ENCODE measurements around the gene GYPA.
"Not testable (repeated sequence)": the region's sequence is repeated elsewhere in the genome, so short reads cannot be mapped to it uniquely, and the experiment has no call there.

The GYPA gene

DNA sequence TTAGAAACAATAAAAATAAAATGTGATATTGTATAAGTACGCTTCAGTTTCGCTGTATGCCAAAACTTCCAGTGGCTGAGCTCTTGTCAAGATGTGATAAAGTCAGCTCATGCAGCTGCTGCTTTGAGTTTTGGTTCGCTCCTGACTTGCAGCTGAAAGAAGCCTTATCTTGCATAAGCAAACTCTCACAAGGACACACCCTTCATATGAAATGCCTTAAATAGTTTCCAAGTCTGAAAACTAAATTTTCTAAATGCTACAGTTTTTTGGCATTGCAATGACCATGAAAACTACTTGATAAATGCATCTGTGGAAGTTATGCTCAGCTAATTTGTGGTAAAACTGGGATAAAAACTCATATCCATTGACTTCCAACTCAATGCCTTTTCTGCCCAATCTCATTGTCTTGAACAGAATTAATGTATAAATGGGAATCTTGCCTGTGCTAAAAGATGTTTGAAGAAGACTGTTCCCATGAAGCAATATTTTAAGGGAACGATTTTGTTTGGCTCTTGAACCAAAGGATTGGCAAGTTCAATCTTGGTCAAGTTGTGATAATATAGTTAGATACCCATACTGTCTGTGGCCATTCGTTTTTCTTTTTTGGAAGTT is 11.7 kb downstream of the GYPA start:
- DNase-seq, result not testable (repeated sequence)

DNA sequence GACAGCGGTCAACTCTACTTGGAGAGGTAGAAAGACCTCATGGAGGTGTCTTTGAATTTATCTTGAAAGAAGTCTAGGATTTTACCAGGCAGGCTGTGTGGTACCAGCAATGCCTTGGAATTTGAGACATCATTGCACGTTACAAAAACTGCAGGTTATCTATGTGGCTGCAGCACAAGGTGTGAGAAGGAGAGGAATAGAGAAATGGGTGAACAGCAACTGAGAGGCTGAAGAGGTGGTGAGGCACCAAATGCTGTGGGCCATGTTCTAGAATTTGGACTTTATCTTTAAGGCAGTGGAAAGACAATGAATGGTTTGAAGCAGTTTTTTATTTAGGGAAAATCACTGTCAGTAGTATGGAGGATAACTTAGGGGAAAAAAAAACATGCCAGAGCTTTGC is 15.4 kb downstream of the GYPA start:
- DNase-seq, result not testable (repeated sequence)

DNA sequence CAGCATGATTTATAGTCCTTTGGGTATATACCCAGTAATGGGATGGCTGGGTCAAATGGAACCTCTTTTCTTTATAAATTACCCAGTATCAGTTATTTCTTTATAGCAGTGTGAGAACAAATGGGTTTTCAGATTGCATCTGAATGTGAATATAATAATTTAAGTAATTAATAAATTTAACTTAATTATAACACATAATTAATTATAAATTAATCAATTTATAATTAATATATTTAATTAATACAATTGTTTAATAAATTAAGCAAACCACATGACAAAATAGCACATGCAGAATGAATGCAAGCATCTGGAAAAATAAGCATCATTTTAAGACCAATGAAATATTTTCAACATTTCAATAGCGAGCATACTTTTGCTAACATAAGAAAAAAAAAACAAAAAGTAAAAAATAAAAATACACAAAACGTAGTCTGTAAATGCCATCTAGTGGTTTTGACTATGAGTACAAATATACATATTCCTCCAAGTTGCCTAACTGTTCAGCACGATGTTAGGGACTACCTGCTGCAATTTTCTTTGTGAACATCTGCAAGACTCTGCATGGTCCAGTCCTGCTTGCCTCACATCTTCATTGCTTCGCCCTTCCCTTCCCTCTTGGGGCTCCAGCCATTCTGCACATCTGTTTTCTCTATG is 16.4 kb downstream of the GYPA start:
- DNase-seq, result not testable (repeated sequence)

DNA sequence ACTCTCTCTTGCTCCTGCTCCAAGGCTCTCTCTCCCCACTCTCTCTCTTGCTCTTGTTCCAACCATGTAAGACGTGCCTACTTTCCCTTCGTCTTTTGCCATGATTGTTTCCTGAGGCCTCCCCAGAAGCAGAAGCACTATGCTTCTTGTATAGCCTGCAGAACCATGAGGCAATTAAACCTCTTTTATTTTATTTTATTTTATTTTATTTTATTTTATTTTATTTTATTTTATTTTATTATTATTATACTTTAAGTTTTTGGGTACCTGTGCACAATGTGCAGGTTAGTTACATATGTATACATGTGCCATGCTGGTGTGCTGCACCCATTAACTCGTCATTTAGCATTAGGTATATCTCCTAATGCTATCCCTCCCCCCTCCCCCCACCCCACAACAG is 17.2 kb downstream of the GYPA start:
- not testable (repeated sequence) for DNase-seq

DNA sequence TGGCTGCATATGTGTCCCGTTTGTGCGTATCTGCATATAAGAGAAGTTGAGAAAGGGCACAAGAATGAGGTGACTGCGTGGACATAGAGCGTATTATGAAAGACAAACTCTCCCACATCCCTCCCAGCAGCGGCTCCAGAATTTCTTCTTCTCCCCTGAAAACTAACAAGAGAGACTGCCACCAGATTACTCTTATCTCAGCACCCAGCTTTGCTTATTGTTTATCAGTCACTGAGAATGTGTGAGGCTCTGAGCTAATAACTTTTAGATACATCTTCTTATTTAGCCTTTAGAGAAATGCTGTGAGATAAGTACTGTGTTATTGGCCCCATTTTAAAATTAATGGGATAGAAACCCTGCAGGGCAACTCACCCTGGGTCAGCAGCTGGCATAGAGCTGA is 20.8 kb downstream of the GYPA start:
- not testable (repeated sequence) for DNase-seq

DNA sequence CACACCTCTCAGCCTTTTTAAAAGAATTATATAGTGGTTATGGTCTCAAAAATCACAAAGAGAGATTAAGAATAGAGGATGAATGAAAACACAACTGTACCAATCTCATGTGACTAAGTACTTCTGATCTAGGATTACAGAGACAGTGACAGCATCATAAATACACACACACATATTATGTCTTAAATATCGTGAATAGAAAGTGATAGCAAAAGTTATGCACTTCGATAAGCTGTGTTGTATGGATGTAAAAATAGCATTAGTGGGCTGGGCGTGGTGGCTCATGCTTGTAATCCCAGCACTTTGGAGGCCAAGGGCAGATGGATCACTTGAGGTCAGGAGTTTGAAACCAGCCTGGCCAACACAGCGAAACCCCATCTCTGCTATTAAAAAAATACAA is 25.0 kb downstream of the GYPA start:
- no peak for DNase-seq

DNA sequence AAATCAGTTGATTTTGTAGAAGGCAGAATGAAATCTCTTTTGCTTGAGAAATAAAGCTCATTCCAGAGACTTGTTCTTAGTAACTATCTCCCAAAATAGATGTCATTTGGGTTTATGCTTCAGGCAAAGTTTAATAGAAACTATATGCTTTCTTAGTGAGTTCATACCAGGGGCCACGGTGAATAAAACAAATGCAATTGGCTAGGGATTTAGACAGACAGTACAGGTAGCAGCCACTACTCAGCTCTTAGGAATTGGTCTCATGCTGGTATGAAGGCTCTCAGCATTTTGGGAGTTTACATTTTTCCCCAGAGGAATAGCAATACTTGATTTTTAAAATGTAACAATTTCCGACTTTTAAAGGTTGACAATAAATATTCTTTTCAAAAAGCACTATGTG is 27.0 kb downstream of the GYPA start:
- no peak for DNase-seq

DNA sequence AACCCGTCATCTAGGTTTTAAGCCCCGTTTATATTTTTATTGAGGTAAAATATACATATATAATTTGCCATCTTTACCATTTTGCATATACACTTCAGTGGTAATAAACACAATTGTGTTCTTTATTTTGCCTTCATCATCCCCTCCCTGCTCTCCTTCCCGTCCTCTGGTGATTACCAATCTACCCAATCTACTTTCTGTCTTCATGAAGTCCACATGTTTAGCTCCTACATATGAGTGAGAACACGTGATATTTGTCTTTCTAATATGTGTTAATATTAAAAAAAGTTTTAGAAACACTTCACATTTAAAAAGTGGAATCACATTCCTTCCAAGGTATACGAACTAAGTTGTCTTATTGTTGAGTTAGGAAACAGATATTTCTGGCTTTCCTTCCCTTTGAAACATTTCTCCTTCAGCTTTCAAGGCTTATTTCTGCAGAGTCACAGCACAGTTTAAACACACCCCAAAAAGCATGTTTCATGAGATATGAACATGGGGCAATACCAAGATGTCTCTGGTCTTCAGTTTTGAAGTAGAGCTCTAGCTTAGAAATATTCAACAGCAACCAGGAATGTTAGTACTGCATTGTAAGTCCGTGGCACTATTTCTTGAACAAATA is 35.9 kb downstream of the GYPA start:
- no peak for DNase-seq

DNA sequence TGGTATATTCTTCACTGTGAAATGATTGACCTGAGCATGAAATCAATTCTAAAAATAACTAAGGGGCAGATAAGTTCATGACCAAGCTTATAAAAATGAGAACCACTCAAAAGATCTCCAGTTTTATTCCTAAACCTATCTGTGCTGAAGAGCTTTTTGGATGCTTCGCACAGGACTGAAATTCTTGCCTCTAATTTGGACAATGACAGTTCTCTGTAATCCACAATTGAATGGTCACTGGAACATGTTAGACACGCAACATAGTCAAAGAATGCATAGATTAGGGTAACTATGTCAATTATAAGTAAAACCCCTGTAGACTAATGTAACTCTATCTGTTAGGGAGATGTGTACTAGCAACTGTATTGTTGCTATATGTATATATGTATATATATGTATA is 42.7 kb downstream of the GYPA start:
- DNase-seq, result not testable (repeated sequence)

DNA sequence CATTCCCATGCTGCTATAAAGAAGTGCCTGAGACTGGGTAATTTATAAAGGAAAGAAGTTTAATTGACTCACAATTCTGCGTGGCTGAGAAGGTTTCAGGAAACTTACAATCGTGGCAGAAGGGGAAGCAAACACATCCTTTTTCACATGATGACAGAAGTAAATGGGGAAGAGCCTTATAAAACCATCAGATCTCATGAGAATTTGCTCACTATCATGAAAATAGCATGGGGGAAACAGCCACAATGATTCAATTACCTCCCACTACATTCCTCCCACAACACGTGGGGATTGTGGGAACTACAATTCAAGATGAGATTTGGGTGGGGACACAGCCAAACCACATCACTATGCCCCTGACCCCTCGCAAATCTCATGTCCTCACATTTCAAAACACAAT is 46.5 kb downstream of the GYPA start:
- not testable (repeated sequence) for DNase-seq

DNA sequence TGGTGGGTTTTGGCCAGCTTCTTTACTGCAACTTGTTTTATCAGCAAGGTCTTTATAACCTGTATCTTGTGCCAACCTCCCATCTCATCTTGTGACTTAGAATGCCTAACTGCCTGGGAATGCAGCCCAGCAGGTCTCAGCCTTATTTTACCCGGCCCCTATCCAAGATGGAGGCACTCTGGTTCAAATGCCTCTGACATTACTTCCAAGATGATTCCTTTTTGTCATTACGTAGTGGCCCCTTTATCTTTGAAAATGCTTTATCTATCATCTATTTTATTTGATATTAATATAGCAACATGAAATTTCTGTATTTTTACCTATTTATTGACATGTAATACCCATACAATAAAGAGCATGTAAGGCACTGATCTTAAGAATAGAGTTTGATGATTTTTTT is 49.3 kb downstream of the GYPA start:
- not testable (repeated sequence) for DNase-seq

DNA sequence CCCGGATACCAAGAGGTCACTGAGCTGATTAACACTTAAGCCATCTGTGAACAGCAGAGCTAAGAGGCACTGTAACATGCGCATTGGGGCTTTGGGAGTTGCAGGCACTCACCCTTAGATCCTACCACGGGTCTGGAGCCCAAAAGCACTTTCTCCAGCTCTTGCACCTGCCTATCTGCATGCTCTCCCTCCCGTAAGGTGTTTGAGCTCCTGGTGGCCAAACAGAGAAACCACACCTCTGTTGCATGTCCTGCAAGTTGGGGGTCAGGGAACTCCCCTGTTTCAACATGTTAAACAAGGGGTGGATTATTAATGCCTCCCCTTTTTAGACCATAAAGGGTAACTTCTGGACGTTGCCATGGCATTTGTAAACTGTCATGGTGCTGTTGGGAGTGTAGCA is 49.8 kb downstream of the GYPA start:
- DNase-seq, result no peak

DNA sequence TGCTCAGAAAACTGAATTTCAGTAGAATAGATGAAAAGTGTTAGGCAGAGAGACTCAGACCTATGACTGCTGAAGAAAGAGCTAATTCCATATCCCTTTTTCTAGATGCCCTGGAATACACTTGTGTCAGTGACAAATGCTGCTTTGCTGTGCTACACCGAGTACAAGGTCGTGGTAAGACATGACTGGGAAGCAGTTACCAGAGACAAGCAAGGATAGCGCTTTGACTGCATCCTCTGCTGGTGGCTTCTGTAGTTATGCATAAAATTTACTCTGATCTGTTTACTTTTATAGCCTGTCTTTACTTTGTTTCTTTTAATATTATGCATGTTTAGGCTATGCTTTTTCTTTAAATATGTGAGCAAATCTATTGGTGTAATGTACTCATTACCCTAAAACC is 58.5 kb downstream of the GYPA start:
- DNase-seq, result not testable (repeated sequence)

DNA sequence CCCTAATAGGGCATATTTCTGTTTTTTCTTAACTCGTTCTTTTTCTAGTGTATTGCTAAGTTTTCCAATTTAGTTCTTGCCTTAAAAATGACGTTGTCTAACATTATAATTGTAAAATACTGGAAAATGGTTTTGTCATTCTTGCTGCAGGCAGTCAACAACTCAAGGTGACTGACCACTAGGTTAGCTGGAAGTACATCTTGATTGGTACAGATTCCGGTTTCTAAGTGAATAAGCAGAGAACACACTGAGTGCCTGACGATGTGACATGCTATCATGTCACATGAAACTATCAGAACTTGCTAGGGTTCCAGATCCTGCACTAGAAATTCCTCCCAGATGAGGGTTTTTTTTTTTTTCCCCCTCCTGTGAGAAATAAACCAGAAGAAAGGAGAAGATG is 60.4 kb downstream of the GYPA start:
- DNase-seq, result not testable (repeated sequence)

DNA sequence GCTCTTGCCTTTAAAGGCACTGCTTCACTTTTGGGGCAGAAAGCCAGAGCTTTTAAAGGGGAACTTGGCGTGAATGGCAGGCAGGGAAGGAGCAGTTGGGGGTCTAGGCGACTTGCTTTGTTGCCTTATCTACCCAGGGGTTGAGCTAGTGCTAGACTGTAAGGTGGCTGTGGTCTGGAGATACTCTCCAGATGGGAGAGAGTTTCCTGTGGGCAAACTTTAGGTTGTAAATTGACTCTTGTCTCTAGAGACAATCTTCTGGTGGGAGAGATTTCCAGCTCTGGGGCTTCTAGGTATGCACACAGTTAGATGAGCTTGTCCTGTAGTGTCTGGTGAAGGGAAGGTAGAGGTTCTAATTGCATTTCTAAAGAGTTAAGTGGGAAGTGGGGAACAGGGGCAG is 61.8 kb downstream of the GYPA start:
- DNase-seq, result not testable (repeated sequence)

DNA sequence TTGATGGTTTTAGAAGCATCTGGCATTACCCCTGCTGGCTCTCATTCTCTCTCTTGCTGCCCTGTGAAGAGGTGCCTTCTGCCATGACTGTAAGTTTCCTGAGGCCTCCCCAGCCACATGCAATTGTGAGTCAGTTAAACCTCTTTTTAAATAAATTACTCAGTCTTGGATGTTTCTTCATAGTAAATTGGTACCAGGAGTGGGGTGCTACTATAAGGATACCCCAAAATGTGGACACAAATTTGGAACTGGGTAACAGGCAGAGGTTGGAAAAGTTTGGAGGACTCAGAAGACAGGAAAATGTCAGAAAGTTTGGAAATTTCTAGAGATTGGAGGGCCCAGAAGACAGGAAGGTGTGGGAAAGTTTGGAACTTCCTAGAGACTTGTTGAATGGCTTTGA is 79.0 kb downstream of the GYPA start:
- not testable (repeated sequence) for DNase-seq

DNA sequence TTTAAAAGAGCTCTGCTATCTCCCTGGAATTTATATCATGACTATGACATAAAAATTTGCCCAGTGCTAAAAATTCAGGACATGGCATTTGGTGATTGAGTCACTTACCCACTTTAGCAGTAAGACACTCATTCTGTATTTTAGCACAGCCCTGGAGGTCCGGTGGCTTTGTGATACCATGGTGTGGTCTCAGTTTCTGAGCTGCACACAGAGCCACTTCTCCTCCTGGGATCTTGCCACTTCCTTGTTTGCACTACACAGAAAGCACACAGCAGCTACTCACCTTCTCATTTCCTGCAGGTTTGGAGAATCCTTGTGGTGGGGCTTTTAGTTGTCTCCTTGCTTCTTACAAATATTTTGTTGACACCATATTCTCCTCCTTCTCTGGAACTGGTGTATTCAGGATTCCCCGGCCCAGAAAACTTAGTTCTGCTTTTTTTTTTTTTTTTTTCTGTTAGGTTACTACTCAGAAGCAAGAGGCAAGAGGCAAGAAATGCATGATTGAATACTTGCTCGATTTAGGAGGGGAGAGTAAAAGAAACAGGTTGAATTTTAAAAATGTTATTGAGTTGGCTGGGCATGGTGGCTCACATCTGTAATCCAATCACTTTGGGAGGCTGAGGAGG is 80.2 kb downstream of the GYPA start:
- DNase-seq, result not testable (repeated sequence)
